Measurements from ENCODE around the gene CPSF4L. TPM values are rescaled to one million over a fixed set of nuclear protein-coding genes. Genes with fewer than 3 reads are reported as not detected.
"Not testable (repeated sequence)": the region's sequence is repeated elsewhere in the genome, so short reads cannot be mapped to it uniquely, and the experiment has no call there.

Gene CPSF4L
- total RNA-seq, 1 donor from 2014 or later: not detected

- no peaks in the 10 kb centered on the region for H3K4me1 ChIP-seq
- intact Hi-C loops (cut with DNase I): no loop called here
- no peak for ATAC-seq
Measured at GRCh38 chr17:73265646-73266640, 4.3 kb upstream of the CPSF4L start.

GRCh38 chr17:73264448-73264847 lies 2.8 kb upstream of the CPSF4L start:
- H3K9me3 ChIP-seq; H3K4me3 ChIP-seq; ATAC-seq; H3K27me3 ChIP-seq (ENCODE audit: low read depth); H3K27ac ChIP-seq; H3K36me3 ChIP-seq; intact Hi-C loops (cut with DNase I); H3K4me1 ChIP-seq: not testable (repeated sequence)
- DNase-seq: peak; percentile 4

More at GRCh38 chr17:73265646-73266640, 4.3 kb upstream of the CPSF4L start:
- Histone ChIP-seq H3K4me3 (no peak overlapping the region), H3K36me3 (no peaks in the 10 kb centered on the region), H3K27ac (no peak overlapping the region), H3K9me3 (no peaks in the 10 kb centered on the region), H3K27me3 (ENCODE audit: low read depth) (no peaks in the 10 kb centered on the region)
- no peak for DNase-seq
- no peak for TF ChIP-seq CTCF (IDR thresholded peaks at IDR 0.05)

- no peak overlapping the region for H3K27ac ChIP-seq
- no peak overlapping the region for H3K4me3 ChIP-seq
- no peaks in the 10 kb centered on the region for H3K27me3 ChIP-seq (ENCODE audit: low read depth)
- TF ChIP-seq CTCF (IDR thresholded peaks at IDR 0.05): no peak
- intact Hi-C loops (cut with DNase I): no loop called here
- H3K4me1 ChIP-seq: no peaks in the 10 kb centered on the region
- no peaks in the 10 kb centered on the region for H3K36me3 ChIP-seq
- no peak for DNase-seq
- ATAC-seq: no peak
- H3K9me3 ChIP-seq: no peaks in the 10 kb centered on the region
Measured at GRCh38 chr17:73262676-73263642, 1.3 kb upstream of the CPSF4L start.

GRCh38 chr17:73261952-73262675 lies 434 bp upstream of the CPSF4L start:
- Histone ChIP-seq H3K4me1 (no peaks in the 10 kb centered on the region), H3K4me3 (no peak overlapping the region), H3K27ac (no peak overlapping the region), H3K9me3 (no peaks in the 10 kb centered on the region), H3K27me3 (ENCODE audit: low read depth) (no peaks in the 10 kb centered on the region), H3K36me3 (no peaks in the 10 kb centered on the region)
- ATAC-seq (peak; percentile 33 to 53), DNase-seq (no peak)
- intact Hi-C loops (cut with DNase I): no loop called here
- no peak for TF ChIP-seq CTCF (IDR thresholded peaks at IDR 0.05)

- intact Hi-C loops (cut with DNase I): loop anchor here (5.0 kb wide), 1 partner anchor 110 kb away; no protein-coding TSS in a partner anchor
- H3K27me3 ChIP-seq (ENCODE audit: low read depth): no peaks in the 10 kb centered on the region
- ATAC-seq (no peak), DNase-seq (no peak)
- H3K36me3 ChIP-seq: no peaks in the 10 kb centered on the region
- no peaks in the 10 kb centered on the region for H3K9me3 ChIP-seq
- no peak overlapping the region for H3K4me3 ChIP-seq
- no peaks in the 10 kb centered on the region for H3K4me1 ChIP-seq
- no peak overlapping the region for H3K27ac ChIP-seq
- no peak for TF ChIP-seq CTCF (IDR thresholded peaks at IDR 0.05)
Measured at GRCh38 chr17:73257516-73257915, 4.2 kb downstream of the CPSF4L start.

All from lower lobe of right lung (tissue), 2 donors.